ENCODE results near the gene ST6GALNAC6.
A peak's percentile ranks its signal among the peaks of the same experiment; 100 is the strongest.

Gene ST6GALNAC6

DNA sequence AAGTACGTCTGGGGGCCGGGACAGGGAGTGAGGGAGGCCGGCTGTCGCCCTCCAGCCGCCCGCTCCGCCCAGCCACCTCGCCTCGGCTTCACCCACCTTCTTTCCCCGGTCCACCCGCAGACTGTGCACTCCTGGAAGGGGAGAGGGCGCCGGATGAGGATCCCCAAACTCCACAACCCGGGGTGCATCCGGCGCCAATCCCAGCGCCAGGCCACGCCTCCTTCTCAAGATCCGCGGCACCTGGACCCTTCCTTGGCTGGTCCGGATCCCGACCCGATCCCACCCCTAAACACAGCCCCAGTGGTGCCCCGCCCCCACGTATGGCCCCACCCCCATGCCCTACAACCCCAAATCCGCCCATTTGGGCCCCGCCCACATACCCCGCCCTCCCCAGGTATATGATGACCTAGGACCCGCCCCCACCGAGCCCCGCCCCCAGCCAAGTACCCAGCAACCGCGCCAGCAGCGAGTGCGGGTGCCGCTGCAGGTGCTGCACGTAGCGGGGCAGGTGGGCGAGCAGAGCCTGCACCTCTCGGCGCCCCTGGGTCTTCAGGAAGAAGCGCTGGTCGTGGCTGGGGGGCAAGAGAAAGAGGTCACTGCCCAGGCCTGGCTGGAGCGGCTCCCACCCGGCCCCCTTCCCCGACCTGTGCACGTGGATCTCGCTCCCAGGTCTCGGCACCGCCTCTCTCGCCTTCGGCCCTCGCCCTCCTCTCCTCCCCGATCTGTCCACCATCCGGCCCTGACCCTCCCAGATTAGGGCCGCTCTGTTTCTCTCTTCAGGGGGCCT lies 28.0 kb upstream of the ST6GALNAC6 start:
- peak overlapping the region; percentile 63 for H3K4me3 Mint-ChIP-seq
- peaks cover 18% of the 10 kb centered on the region for H3K4me1 Mint-ChIP-seq (ENCODE audit: low read depth)
- no peaks in the 10 kb centered on the region for H3K36me3 Mint-ChIP-seq (ENCODE audit: low read depth)
- no peak for DNase-seq (ENCODE audit: low spot score)
- H3K27me3 Mint-ChIP-seq (ENCODE audit: low read depth): peaks cover 36% of the 10 kb centered on the region
- no peaks in the 10 kb centered on the region for H3K9me3 Mint-ChIP-seq
- H3K27ac Mint-ChIP-seq: no peak overlapping the region

DNA sequence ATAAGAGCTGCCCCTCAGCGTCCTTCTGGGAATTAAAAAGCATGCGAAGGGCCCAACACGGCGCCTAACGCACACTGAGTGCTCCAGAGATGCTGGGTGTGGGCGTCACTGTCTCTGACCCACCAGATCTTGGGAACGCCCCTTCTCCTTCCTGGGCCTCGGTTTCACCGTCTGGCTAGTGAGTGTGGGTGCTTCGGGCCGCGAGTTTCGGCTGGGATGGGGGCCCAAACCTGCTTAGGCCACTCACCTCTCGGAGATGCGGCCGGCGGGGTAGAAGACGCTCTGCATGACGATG lies 27.4 kb upstream of the ST6GALNAC6 start:
- Mint-ChIP-seq H3K27ac (no peak overlapping the region), H3K36me3 (ENCODE audit: low read depth) (no peaks in the 10 kb centered on the region), H3K4me1 (ENCODE audit: low read depth) (peaks cover 21% of the 10 kb centered on the region), H3K4me3 (peak overlapping the region; percentile 63), H3K9me3 (no peaks in the 10 kb centered on the region), H3K27me3 (ENCODE audit: low read depth) (peaks cover 39% of the 10 kb centered on the region)
- no peak for DNase-seq (ENCODE audit: low spot score)

- H3K27me3 Mint-ChIP-seq (ENCODE audit: low read depth): peaks cover 39% of the 10 kb centered on the region
- peaks cover 20% of the 10 kb centered on the region for H3K4me1 Mint-ChIP-seq (ENCODE audit: low read depth)
- no peak overlapping the region for H3K4me3 Mint-ChIP-seq
- DNase-seq (ENCODE audit: low spot score): no peak
- H3K27ac Mint-ChIP-seq: no peak overlapping the region
- H3K36me3 Mint-ChIP-seq (ENCODE audit: low read depth): no peaks in the 10 kb centered on the region
- H3K9me3 Mint-ChIP-seq: no peaks in the 10 kb centered on the region
These were observed 26.8 kb upstream of the ST6GALNAC6 start for GRCh38 chr9:127925959-127926905.

GRCh38 chr9:127924736-127925444 lies 25.5 kb upstream of the ST6GALNAC6 start:
- H3K9me3 Mint-ChIP-seq: no peaks in the 10 kb centered on the region
- no peak overlapping the region for H3K4me3 Mint-ChIP-seq
- H3K27me3 Mint-ChIP-seq (ENCODE audit: low read depth): peaks cover 37% of the 10 kb centered on the region
- H3K4me1 Mint-ChIP-seq (ENCODE audit: low read depth): peaks cover 13% of the 10 kb centered on the region
- no peak overlapping the region for H3K27ac Mint-ChIP-seq
- DNase-seq (ENCODE audit: low spot score): no peak
- no peaks in the 10 kb centered on the region for H3K36me3 Mint-ChIP-seq (ENCODE audit: low read depth)

DNA sequence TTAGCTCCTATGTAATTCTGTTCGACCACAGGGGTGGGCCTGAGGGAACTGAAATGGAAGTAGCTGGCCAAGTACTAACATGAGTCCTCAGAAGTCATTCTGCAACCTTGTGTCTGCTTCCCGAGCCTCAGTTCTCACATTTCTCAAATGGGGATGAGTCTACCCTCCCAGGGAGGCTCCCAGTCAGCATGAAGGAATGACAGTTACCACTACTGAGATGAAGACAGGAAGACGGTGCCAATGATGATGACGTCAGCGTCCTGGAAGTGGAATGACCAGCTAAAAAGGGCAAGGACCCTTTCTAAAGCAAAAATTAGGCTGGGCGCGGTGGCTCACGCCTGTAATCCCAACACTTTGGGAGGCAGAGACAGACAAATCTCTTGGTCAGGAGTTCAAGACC lies 24.4 kb upstream of the ST6GALNAC6 start:
- H3K9me3 Mint-ChIP-seq: no peaks in the 10 kb centered on the region
- H3K27ac Mint-ChIP-seq: no peak overlapping the region
- H3K36me3 Mint-ChIP-seq (ENCODE audit: low read depth): no peaks in the 10 kb centered on the region
- DNase-seq (ENCODE audit: low spot score): no peak
- peaks cover 20% of the 10 kb centered on the region for H3K4me1 Mint-ChIP-seq (ENCODE audit: low read depth)
- peaks cover 32% of the 10 kb centered on the region for H3K27me3 Mint-ChIP-seq (ENCODE audit: low read depth)
- H3K4me3 Mint-ChIP-seq: no peak overlapping the region

- no peak overlapping the region for H3K27ac Mint-ChIP-seq
- DNase-seq (ENCODE audit: low spot score): no peak
- no peak overlapping the region for H3K4me3 Mint-ChIP-seq
- H3K9me3 Mint-ChIP-seq: no peaks in the 10 kb centered on the region
- H3K4me1 Mint-ChIP-seq (ENCODE audit: low read depth): peaks cover 24% of the 10 kb centered on the region
- no peaks in the 10 kb centered on the region for H3K36me3 Mint-ChIP-seq (ENCODE audit: low read depth)
- H3K27me3 Mint-ChIP-seq (ENCODE audit: low read depth): peaks cover 27% of the 10 kb centered on the region
These were observed 23.6 kb upstream of the ST6GALNAC6 start for GRCh38 chr9:127923046-127923445.

DNA sequence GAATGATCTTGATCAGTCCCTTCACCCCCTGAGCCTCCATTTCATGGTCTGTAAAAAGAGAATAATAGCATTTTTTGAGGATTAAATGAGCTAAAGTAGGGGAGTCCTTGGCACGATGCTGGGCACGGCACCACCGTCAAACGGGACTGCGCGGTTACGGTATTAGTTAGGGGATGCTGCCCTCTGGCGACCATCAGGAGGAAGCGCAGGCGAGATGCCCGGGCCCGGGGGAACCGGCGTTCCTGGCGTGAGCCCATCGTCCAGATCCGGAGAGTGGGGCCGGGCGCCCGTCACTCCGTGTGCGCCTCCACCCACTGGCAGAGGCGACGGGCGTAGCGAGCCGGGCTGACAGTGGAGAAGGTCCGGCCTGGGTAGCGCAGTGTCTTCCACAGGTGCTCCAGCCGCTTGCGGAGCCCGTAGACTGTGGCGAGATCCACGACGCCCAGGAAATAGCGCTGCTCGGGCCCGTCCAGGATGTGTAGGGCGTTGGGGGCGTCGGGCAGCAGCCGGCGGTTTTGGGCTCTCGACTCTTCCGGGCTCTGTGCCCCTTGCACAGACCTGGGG lies 22.2 kb upstream of the ST6GALNAC6 start:
- Mint-ChIP-seq H3K27me3 (ENCODE audit: low read depth) (peaks cover 27% of the 10 kb centered on the region), H3K4me3 (peak overlapping the region; percentile 60), H3K4me1 (ENCODE audit: low read depth) (peaks cover 31% of the 10 kb centered on the region), H3K36me3 (ENCODE audit: low read depth) (no peaks in the 10 kb centered on the region), H3K27ac (no peak overlapping the region), H3K9me3 (no peaks in the 10 kb centered on the region)
- DNase-seq (ENCODE audit: low spot score): peak; percentile 71

- no peaks in the 10 kb centered on the region for H3K9me3 Mint-ChIP-seq
- no peak overlapping the region for H3K27ac Mint-ChIP-seq
- peaks cover 34% of the 10 kb centered on the region for H3K4me1 Mint-ChIP-seq (ENCODE audit: low read depth)
- no peak for DNase-seq (ENCODE audit: low spot score)
- H3K27me3 Mint-ChIP-seq (ENCODE audit: low read depth): peaks cover 21% of the 10 kb centered on the region
- H3K4me3 Mint-ChIP-seq: no peak overlapping the region
- no peaks in the 10 kb centered on the region for H3K36me3 Mint-ChIP-seq (ENCODE audit: low read depth)
These were observed 21.4 kb upstream of the ST6GALNAC6 start for GRCh38 chr9:127920794-127921193.

DNA sequence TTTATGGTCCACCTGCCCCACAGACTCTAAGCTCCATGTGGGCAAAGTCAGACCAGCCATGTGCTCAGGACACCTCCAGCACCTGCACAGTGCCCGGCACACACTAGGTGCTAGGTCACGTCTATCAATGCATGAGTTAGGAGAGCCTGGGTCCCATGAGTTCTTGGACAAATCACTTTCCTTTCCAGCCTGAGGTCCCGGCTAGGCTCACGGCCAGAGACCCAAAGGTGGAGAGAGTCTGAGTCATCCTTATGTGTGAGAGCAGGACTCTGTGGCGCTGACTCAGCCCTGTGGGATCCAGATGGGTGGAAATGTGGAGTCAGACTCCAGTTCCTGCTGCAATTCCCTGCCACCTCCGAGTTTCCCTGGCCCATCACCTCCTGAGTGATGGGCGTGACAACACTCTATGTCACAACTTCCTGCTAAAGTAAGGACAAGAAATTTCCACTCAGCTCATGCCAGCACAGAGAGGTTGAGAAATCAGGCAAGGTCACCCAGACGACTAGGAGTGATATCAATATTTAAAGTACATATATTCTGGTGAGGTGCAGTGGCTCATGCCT lies 19.9 kb upstream of the ST6GALNAC6 start:
- Mint-ChIP-seq H3K9me3 (no peaks in the 10 kb centered on the region), H3K27ac (no peak overlapping the region), H3K4me1 (ENCODE audit: low read depth) (peaks cover 43% of the 10 kb centered on the region), H3K36me3 (ENCODE audit: low read depth) (no peaks in the 10 kb centered on the region), H3K4me3 (no peak overlapping the region), H3K27me3 (ENCODE audit: low read depth) (peaks cover 12% of the 10 kb centered on the region)
- DNase-seq (ENCODE audit: low spot score): no peak

- Mint-ChIP-seq H3K4me3 (peak overlapping the region; percentile 42), H3K36me3 (ENCODE audit: low read depth) (peaks cover 5% of the 10 kb centered on the region), H3K27me3 (ENCODE audit: low read depth) (peaks cover 8% of the 10 kb centered on the region), H3K4me1 (ENCODE audit: low read depth) (peaks cover 43% of the 10 kb centered on the region), H3K27ac (peak overlapping the region; percentile 6), H3K9me3 (no peaks in the 10 kb centered on the region)
- DNase-seq (ENCODE audit: low spot score): no peak
These were observed 19.0 kb upstream of the ST6GALNAC6 start for GRCh38 chr9:127918183-127919107.

GRCh38 chr9:127917603-127918002 lies 18.2 kb upstream of the ST6GALNAC6 start:
- Mint-ChIP-seq H3K9me3 (no peaks in the 10 kb centered on the region), H3K4me1 (ENCODE audit: low read depth) (peaks cover 48% of the 10 kb centered on the region), H3K27me3 (ENCODE audit: low read depth) (peaks cover 4% of the 10 kb centered on the region), H3K27ac (no peak overlapping the region), H3K36me3 (ENCODE audit: low read depth) (peaks cover 10% of the 10 kb centered on the region), H3K4me3 (no peak overlapping the region)
- DNase-seq (ENCODE audit: low spot score): no peak

DNA sequence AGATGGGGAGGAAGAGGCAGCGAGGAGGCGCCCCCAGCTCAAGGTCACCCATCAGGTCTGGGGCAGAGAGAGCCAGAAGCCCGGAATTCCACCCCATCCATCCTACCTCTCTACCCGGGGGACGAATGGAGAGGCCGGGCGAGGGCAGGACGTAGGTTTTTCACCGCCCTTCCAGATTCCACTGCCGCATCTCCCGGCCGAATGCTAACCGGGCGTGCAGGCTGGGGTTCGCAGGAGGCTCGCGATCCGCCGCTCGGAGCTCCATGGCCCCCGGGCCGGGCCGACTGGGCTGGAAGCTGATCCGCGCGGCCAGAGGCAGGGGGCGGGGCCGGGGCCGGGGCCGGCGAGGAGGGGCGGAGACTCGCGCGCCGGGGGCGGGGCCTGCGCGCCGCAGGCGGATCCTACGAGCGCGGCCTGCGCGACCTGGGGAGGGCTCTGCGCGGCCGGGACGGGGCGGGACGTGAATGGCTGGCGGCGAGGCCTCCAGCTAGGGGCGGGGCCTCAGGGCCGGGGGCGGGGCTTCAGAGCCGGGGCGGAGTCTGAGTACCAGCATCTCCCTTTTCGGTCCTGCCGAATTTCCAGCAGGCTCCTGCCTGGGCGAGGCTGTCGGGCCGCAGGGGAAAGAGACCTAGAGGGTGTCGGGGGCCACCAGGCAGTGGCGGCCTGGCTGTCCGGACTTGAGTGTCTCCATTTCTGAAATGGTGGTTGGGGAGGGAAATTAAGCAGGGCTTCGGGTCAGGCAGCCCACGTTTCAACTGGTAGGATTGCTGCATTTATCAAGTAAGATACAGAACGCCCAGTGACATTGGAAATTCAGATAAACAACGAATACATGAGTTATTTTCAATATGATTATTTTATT lies 17.5 kb upstream of the ST6GALNAC6 start, which contains the start of gene ST6GALNAC4:
TSS of gene ST6GALNAC4 (minus strand) at position 322 of the 862 bp plus-strand sequence. CDS start 622 bp downstream, outside the sequence.
- peak; percentile 91 for DNase-seq (ENCODE audit: low spot score)
- Mint-ChIP-seq H3K36me3 (ENCODE audit: low read depth) (peaks cover 12% of the 10 kb centered on the region), H3K4me3 (peak within 1 kb of the TSS; percentile 86), H3K27ac (peak within 1 kb of the TSS; percentile 87), H3K4me1 (ENCODE audit: low read depth) (peaks cover 48% of the 10 kb centered on the region), H3K9me3 (no peaks in the 10 kb centered on the region), H3K27me3 (ENCODE audit: low read depth) (peaks cover under 1% of the 10 kb centered on the region)
